NT2/D1 (cell line): ENCODE measurements around the gene NDOR1.

Experiments used
- YY1 ChIP-seq: IDR thresholded peaks from 2 replicates; pipeline ENCODE4 v1.6.1; 2011; ENCODE audit not compliant: insufficient read length, insufficient read depth
- ZNF274 ChIP-seq: IDR thresholded peaks from 2 replicates; pipeline ENCODE4 v1.6.1; 2011; ENCODE audit warnings: mild to moderate bottlenecking, low read depth, low read length

- TF ChIP-seq YY1, result no peak
- TF ChIP-seq ZNF274, result no peak
Measured at GRCh38 chr9:137256856-137257255, 51.4 kb downstream of the NDOR1 start.
